Esophagus squamous epithelium (tissue), 4 donors: ENCODE measurements around the gene CLIP4.

Experiments
- CTCF ChIP-seq, 6 experiments: fragments of 450-650 bp in 4 of 6; fragments of 200-600 bp in 2 of 6; sonication (generic) in 2 of 6; IDR thresholded peaks; one replicate each; pipeline ENCODE4 v1.5.1; 2016 to 2019; ENCODE audit warnings: antibody characterized with exemption in 6 of 6, mild to moderate bottlenecking in 4 of 6, moderate library complexity in 4 of 6
- POLR2A ChIP-seq, 4 donors: fragments of 450-650 bp; IDR thresholded peaks; one replicate each; pipeline ENCODE4 v1.6.1; 2017; ENCODE audit warnings: antibody characterized with exemption in 4 of 4, mild to moderate bottlenecking in 4 of 4, moderate library complexity in 3 of 4

GRCh38 chr2:29174937-29175336 is 59.7 kb downstream of the CLIP4 start:
- TF ChIP-seq CTCF (IDR thresholded peaks at IDR 0.05) (no peak), POLR2A (IDR thresholded peaks at IDR 0.05) (no peak)
